MM.1S (cell line): ENCODE results near the gene ULK4.

Experiments used
- EZH2 ChIP-seq: fragments of 300-600 bp; sonication (generic); optimal IDR thresholded peaks from 2 replicates; pipeline ENCODE3; 2017; ENCODE audit warnings: low read depth, mild to moderate bottlenecking, antibody characterized with exemption, low read length, mixed read lengths
- TF ChIP-seq, protein P1 (sequence below): fragments of 300-600 bp; sonication (generic); IDR thresholded peaks from 2 replicates; pipeline ENCODE4 v1.5.1; 2016; ENCODE audit warnings: antibody characterized with exemption, low read length, mixed read lengths

- TF ChIP-seq, protein P1, sequence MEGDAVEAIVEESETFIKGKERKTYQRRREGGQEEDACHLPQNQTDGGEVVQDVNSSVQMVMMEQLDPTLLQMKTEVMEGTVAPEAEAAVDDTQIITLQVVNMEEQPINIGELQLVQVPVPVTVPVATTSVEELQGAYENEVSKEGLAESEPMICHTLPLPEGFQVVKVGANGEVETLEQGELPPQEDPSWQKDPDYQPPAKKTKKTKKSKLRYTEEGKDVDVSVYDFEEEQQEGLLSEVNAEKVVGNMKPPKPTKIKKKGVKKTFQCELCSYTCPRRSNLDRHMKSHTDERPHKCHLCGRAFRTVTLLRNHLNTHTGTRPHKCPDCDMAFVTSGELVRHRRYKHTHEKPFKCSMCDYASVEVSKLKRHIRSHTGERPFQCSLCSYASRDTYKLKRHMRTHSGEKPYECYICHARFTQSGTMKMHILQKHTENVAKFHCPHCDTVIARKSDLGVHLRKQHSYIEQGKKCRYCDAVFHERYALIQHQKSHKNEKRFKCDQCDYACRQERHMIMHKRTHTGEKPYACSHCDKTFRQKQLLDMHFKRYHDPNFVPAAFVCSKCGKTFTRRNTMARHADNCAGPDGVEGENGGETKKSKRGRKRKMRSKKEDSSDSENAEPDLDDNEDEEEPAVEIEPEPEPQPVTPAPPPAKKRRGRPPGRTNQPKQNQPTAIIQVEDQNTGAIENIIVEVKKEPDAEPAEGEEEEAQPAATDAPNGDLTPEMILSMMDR, result no peak
- TF ChIP-seq EZH2, result no peak
These were observed 329.2 kb downstream of the ULK4 start for GRCh38 chr3:41632700-41633099.
